Activated naive CD8-positive, alpha-beta T cell treated with anti-CD3 and anti-CD28 coated beads, Interleukin-2, amount 10 ng/mL, durations not matched to agents 7 days and 5 days (primary cell): ENCODE results near the gene VWF. TPM values are rescaled to one million over a fixed set of nuclear protein-coding genes. Genes with fewer than 3 reads are reported as not detected.
"Not testable (repeated sequence)": the region's sequence is repeated elsewhere in the genome, so short reads cannot be mapped to it uniquely, and the experiment has no call there.

Experiments used
- ATAC-seq: fragments of 150-1000 bp; cut with Tn5 transposase; one replicate; pipeline ENCODE4 v1.10.0; 2021; ENCODE audit warnings: low read depth, moderate library complexity
- POLR2A ChIA-PET: fragments of 350-600 bp; sonication (Branson Sonifier 250); formaldehyde crosslinking; loops from one replicate; lab custom pipeline; 2021; ENCODE audit warnings: antibody characterized with exemption; lab: Charles Lee
- DNase-seq: peaks from one replicate; pipeline ENCODE4 v3.0.0; 2021
- H3K27ac Mint-ChIP-seq: one replicate; pipeline ENCODE4 v1.8.0; 2022; ENCODE audit warnings: mild to moderate bottlenecking, mixed read lengths
- H3K27me3 Mint-ChIP-seq: one replicate; pipeline ENCODE4 v1.8.0; 2022; ENCODE audit warnings: mild to moderate bottlenecking, moderate library complexity, mixed read lengths
- H3K36me3 Mint-ChIP-seq: one replicate; pipeline ENCODE4 v1.8.0; 2021; ENCODE audit warnings: mild to moderate bottlenecking, mixed read lengths
- H3K4me1 Mint-ChIP-seq: one replicate; pipeline ENCODE4 v1.8.0; 2021; ENCODE audit warnings: mixed read lengths
- H3K4me3 Mint-ChIP-seq: one replicate; pipeline ENCODE4 v1.8.0; 2022; ENCODE audit warnings: mild to moderate bottlenecking, moderate library complexity, mixed read lengths
- H3K9me3 Mint-ChIP-seq: one replicate; pipeline ENCODE4 v1.8.0; 2021; ENCODE audit warnings: mixed read lengths
- total RNA-seq, 2 experiments: library from RNA; stranded (reverse); gene quantifications; one replicate each; pipeline ENCODE4 v1.2.3, GENCODE V29; 2021

The VWF gene
- total RNA-seq, 2 experiments from 2014 or later: 0.23 to 0.44 TPM

- ATAC-seq: no peak
- H3K36me3 Mint-ChIP-seq: no peaks in the 10 kb centered on the region
- DNase-seq: no peak
- H3K9me3 Mint-ChIP-seq: no peaks in the 10 kb centered on the region
- no peak overlapping the region for H3K27ac Mint-ChIP-seq
- POLR2A ChIA-PET: no interaction called here
- H3K4me1 Mint-ChIP-seq: peaks cover 5% of the 10 kb centered on the region
- no peak overlapping the region for H3K4me3 Mint-ChIP-seq
- H3K27me3 Mint-ChIP-seq: peaks cover 2% of the 10 kb centered on the region
These were observed 34.3 kb upstream of the VWF start for GRCh38 chr12:6158749-6159148.

GRCh38 chr12:6158255-6158654, 33.8 kb upstream of the VWF start:
- Mint-ChIP-seq H3K4me3 (no peak overlapping the region), H3K27ac (no peak overlapping the region), H3K27me3 (peaks cover 2% of the 10 kb centered on the region), H3K4me1 (peaks cover 5% of the 10 kb centered on the region), H3K36me3 (no peaks in the 10 kb centered on the region), H3K9me3 (no peaks in the 10 kb centered on the region)
- POLR2A ChIA-PET: no interaction called here
- no peak for DNase-seq
- no peak for ATAC-seq

- no peak overlapping the region for H3K27ac Mint-ChIP-seq
- ATAC-seq (no peak), DNase-seq (no peak)
- POLR2A ChIA-PET: no interaction called here
- no peak overlapping the region for H3K4me3 Mint-ChIP-seq
- no peaks in the 10 kb centered on the region for H3K9me3 Mint-ChIP-seq
- H3K4me1 Mint-ChIP-seq: peaks cover 5% of the 10 kb centered on the region
- no peaks in the 10 kb centered on the region for H3K36me3 Mint-ChIP-seq
- H3K27me3 Mint-ChIP-seq: peaks cover 2% of the 10 kb centered on the region
These were observed 33.0 kb upstream of the VWF start for GRCh38 chr12:6157482-6157881.

GRCh38 chr12:6154730-6155459, 30.4 kb upstream of the VWF start:
- H3K4me1 Mint-ChIP-seq: peaks cover 5% of the 10 kb centered on the region
- POLR2A ChIA-PET: interaction anchor here (0.7 kb wide), 1 partner anchor 1865 kb away, joined by 7 read pairs; no protein-coding TSS in a partner anchor
- H3K9me3 Mint-ChIP-seq: no peaks in the 10 kb centered on the region
- peaks cover 2% of the 10 kb centered on the region for H3K27me3 Mint-ChIP-seq
- H3K36me3 Mint-ChIP-seq: no peaks in the 10 kb centered on the region
- no peak overlapping the region for H3K4me3 Mint-ChIP-seq
- ATAC-seq (no peak), DNase-seq (no peak)
- H3K27ac Mint-ChIP-seq: no peak overlapping the region

- peaks cover 19% of the 10 kb centered on the region for H3K4me1 Mint-ChIP-seq
- H3K36me3 Mint-ChIP-seq, H3K9me3 Mint-ChIP-seq, H3K4me3 Mint-ChIP-seq, DNase-seq, POLR2A ChIA-PET, ATAC-seq, H3K27me3 Mint-ChIP-seq, H3K27ac Mint-ChIP-seq: not testable (repeated sequence)
These were observed 24.3 kb upstream of the VWF start for GRCh38 chr12:6148722-6149121.

- H3K27me3 Mint-ChIP-seq: no peaks in the 10 kb centered on the region
- H3K36me3 Mint-ChIP-seq: no peaks in the 10 kb centered on the region
- H3K9me3 Mint-ChIP-seq: no peaks in the 10 kb centered on the region
- no peak for ATAC-seq
- peak overlapping the region; percentile 4 for H3K27ac Mint-ChIP-seq
- POLR2A ChIA-PET: no interaction called here
- no peak overlapping the region for H3K4me3 Mint-ChIP-seq
- DNase-seq: no peak
- peaks cover 19% of the 10 kb centered on the region for H3K4me1 Mint-ChIP-seq
These were observed 23.6 kb upstream of the VWF start for GRCh38 chr12:6148061-6148460.

GRCh38 chr12:6146951-6147350, 22.5 kb upstream of the VWF start:
- DNase-seq: no peak
- Mint-ChIP-seq H3K4me1 (peaks cover 21% of the 10 kb centered on the region), H3K27me3 (no peaks in the 10 kb centered on the region), H3K36me3 (peaks cover 2% of the 10 kb centered on the region), H3K27ac (no peak overlapping the region), H3K4me3 (no peak overlapping the region), H3K9me3 (no peaks in the 10 kb centered on the region)
- no peak for ATAC-seq
- POLR2A ChIA-PET: interaction anchor here (0.7 kb wide), 1 partner anchor 459 kb away, joined by 4 read pairs; no protein-coding TSS in a partner anchor

- ATAC-seq (no peak), DNase-seq (no peak)
- Mint-ChIP-seq H3K4me3 (no peak overlapping the region), H3K27me3 (no peaks in the 10 kb centered on the region), H3K27ac (no peak overlapping the region), H3K36me3 (peaks cover 3% of the 10 kb centered on the region), H3K9me3 (no peaks in the 10 kb centered on the region), H3K4me1 (peaks cover 24% of the 10 kb centered on the region)
- POLR2A ChIA-PET: no interaction called here
These were observed 22.0 kb upstream of the VWF start for GRCh38 chr12:6146509-6146908.

- no peaks in the 10 kb centered on the region for H3K9me3 Mint-ChIP-seq
- POLR2A ChIA-PET: interaction anchor here (0.7 to 1.0 kb wide), 2 partner anchors 16 to 71 kb away, joined by 3 read pairs; no protein-coding TSS in a partner anchor
- ATAC-seq: no peak
- no peaks in the 10 kb centered on the region for H3K27me3 Mint-ChIP-seq
- H3K4me3 Mint-ChIP-seq: peak overlapping the region; percentile 35
- peak overlapping the region; percentile 78 for H3K27ac Mint-ChIP-seq
- H3K36me3 Mint-ChIP-seq: peaks cover 10% of the 10 kb centered on the region
- H3K4me1 Mint-ChIP-seq: peaks cover 33% of the 10 kb centered on the region
- DNase-seq: no peak
These were observed 21.1 kb upstream of the VWF start for GRCh38 chr12:6145564-6145963.

- POLR2A ChIA-PET: interaction anchor here (0.6 kb wide), 1 partner anchor 46 kb away, joined by 3 read pairs; no protein-coding TSS in a partner anchor
- Mint-ChIP-seq H3K27ac (no peak overlapping the region), H3K36me3 (peaks cover 16% of the 10 kb centered on the region), H3K27me3 (no peaks in the 10 kb centered on the region), H3K4me3 (no peak overlapping the region), H3K9me3 (peaks cover 1% of the 10 kb centered on the region), H3K4me1 (peaks cover 39% of the 10 kb centered on the region)
- ATAC-seq: no peak
- DNase-seq: no peak
These were observed 18.8 kb upstream of the VWF start for GRCh38 chr12:6143303-6143675.

GRCh38 chr12:6142368-6143302, 18.2 kb upstream of the VWF start:
- H3K9me3 Mint-ChIP-seq, DNase-seq, H3K27me3 Mint-ChIP-seq, ATAC-seq, POLR2A ChIA-PET, H3K4me3 Mint-ChIP-seq: not testable (repeated sequence)
- Mint-ChIP-seq H3K36me3 (peaks cover 16% of the 10 kb centered on the region), H3K27ac (peak overlapping the region; percentile 68), H3K4me1 (peaks cover 37% of the 10 kb centered on the region)

- H3K27me3 Mint-ChIP-seq, ATAC-seq, POLR2A ChIA-PET, H3K9me3 Mint-ChIP-seq, DNase-seq: not testable (repeated sequence)
- Mint-ChIP-seq H3K4me1 (peaks cover 36% of the 10 kb centered on the region), H3K4me3 (peak overlapping the region; percentile 71), H3K36me3 (peaks cover 17% of the 10 kb centered on the region), H3K27ac (peak overlapping the region; percentile 95)
These were observed 17.4 kb upstream of the VWF start for GRCh38 chr12:6141731-6142367.
